IPS DF 6.9 (cell line): ENCODE data around the gene HPCAL1.
A peak's percentile ranks its signal among the peaks of the same experiment; 100 is the strongest.
"Not testable (repeated sequence)": the region's sequence is repeated elsewhere in the genome, so short reads cannot be mapped to it uniquely, and the experiment has no call there.

Source experiments
- DNase-seq: peaks from one replicate; pipeline ENCODE4 v3.0.0-alpha.2; 2013; ENCODE audit warnings: low read depth, low spot score
- H3K27ac ChIP-seq: one replicate; pipeline ENCODE4 v1.5.1; 2013; ENCODE audit warnings: low read length, control low read depth
- H3K27me3 ChIP-seq: 2 replicates; pipeline ENCODE4 v1.6.1; 2013; ENCODE audit warnings: mild to moderate bottlenecking, low read length; ENCODE audit not compliant: control insufficient read depth, insufficient read depth
- H3K36me3 ChIP-seq: 2 replicates; pipeline ENCODE4 v1.6.1; 2013; ENCODE audit warnings: low read length; ENCODE audit not compliant: control insufficient read depth, insufficient read depth
- H3K4me1 ChIP-seq: 2 replicates; pipeline ENCODE4 v1.6.1; 2013; ENCODE audit warnings: low read length; ENCODE audit not compliant: control insufficient read depth, insufficient read depth
- H3K4me3 ChIP-seq: 2 replicates; pipeline ENCODE4 v1.5.1; 2013; ENCODE audit warnings: mild to moderate bottlenecking, low read length
- H3K9me3 ChIP-seq: 2 replicates; pipeline ENCODE4 v1.6.1; 2013; ENCODE audit warnings: low read length, inconsistent platforms; ENCODE audit not compliant: control insufficient read depth, insufficient read depth
- WGBS: extraction: QIAGEN DNeasy Blood & Tissue Kit; methylation state at CpG from one replicate; pipeline ENCODE4 v1.1.7; 2013; ENCODE audit warnings: mixed read lengths, missing lambda C conversion rate; ENCODE audit not compliant: insufficient read length, insufficient coverage; 5-methylcytosine and 5-hydroxymethylcytosine counted together

Gene HPCAL1

GRCh38 chr2:10295649-10296048 is 7.1 kb upstream of the HPCAL1 start:
- not testable (repeated sequence) for H3K9me3 ChIP-seq, H3K27me3 ChIP-seq, H3K27ac ChIP-seq, H3K4me3 ChIP-seq, DNase-seq, H3K36me3 ChIP-seq, H3K4me1 ChIP-seq
- no CpG with 5 or more reads among the region's 4 CpGs for WGBS

- Histone ChIP-seq H3K27me3 (no peaks in the 10 kb centered on the region), H3K27ac (no peak overlapping the region)
Observed at GRCh38 chr2:10296142-10296541, 6.6 kb upstream of the HPCAL1 start.

GRCh38 chr2:10297191-10297830 is 5.4 kb upstream of the HPCAL1 start:
- H3K4me3 ChIP-seq: no peak overlapping the region
- no peak for DNase-seq
- no CpG with 5 or more reads among the region's 16 CpGs for WGBS
- H3K4me1 ChIP-seq: peaks cover 9% of the 10 kb centered on the region; the same call in 1 of the 2 replicates
- H3K27ac ChIP-seq: no peak overlapping the region
- H3K27me3 ChIP-seq: no peaks in the 10 kb centered on the region
- H3K36me3 ChIP-seq: no peaks in the 10 kb centered on the region
- no peaks in the 10 kb centered on the region for H3K9me3 ChIP-seq

More at GRCh38 chr2:10296142-10296541, 6.6 kb upstream of the HPCAL1 start:
- Histone ChIP-seq H3K4me1 (0 out of 2 replicates have a peak, but pooled peaks cover 3% of the 10 kb centered on the region), H3K36me3 (no peaks in the 10 kb centered on the region), H3K4me3 (no peak overlapping the region), H3K9me3 (no peaks in the 10 kb centered on the region)
- no CpG with 5 or more reads among the region's 8 CpGs for WGBS
- DNase-seq: no peak

- Histone ChIP-seq H3K36me3 (no peaks in the 10 kb centered on the region), H3K4me3 (no peak overlapping the region), H3K4me1 (peaks cover 10% of the 10 kb centered on the region; the same call in 1 of the 2 replicates), H3K27ac (no peak overlapping the region), H3K9me3 (no peaks in the 10 kb centered on the region), H3K27me3 (peaks cover under 1% of the 10 kb centered on the region; the same call in 1 of the 2 replicates)
- no CpG with 5 or more reads among the region's 7 CpGs for WGBS
- no peak for DNase-seq
Observed at GRCh38 chr2:10297959-10298531, 4.7 kb upstream of the HPCAL1 start.

- H3K9me3 ChIP-seq, H3K4me3 ChIP-seq, H3K27ac ChIP-seq, H3K27me3 ChIP-seq, DNase-seq, H3K36me3 ChIP-seq: not testable (repeated sequence)
- peaks cover 12% of the 10 kb centered on the region; the same call in 1 of the 2 replicates for H3K4me1 ChIP-seq
Observed at GRCh38 chr2:10298777-10299176, 3.9 kb upstream of the HPCAL1 start.

GRCh38 chr2:10300328-10300920 is 2.3 kb upstream of the HPCAL1 start:
- Histone ChIP-seq H3K27ac (no peak overlapping the region), H3K27me3 (peaks cover 22% of the 10 kb centered on the region), H3K36me3 (no peaks in the 10 kb centered on the region), H3K4me3 (no peak overlapping the region), H3K9me3 (no peaks in the 10 kb centered on the region), H3K4me1 (peaks cover 13% of the 10 kb centered on the region)
- no peak for DNase-seq
- WGBS: no CpG with 5 or more reads among the region's 3 CpGs

GRCh38 chr2:10300997-10301940 is 1.4 kb upstream of the HPCAL1 start:
- peaks cover 25% of the 10 kb centered on the region for H3K27me3 ChIP-seq
- no peak for DNase-seq
- H3K36me3 ChIP-seq: no peaks in the 10 kb centered on the region
- H3K9me3 ChIP-seq: no peaks in the 10 kb centered on the region
- no peak overlapping the region for H3K4me3 ChIP-seq
- no CpG with 5 or more reads among the region's 22 CpGs for WGBS
- H3K4me1 ChIP-seq: peaks cover 13% of the 10 kb centered on the region
- H3K27ac ChIP-seq: no peak overlapping the region

GRCh38 chr2:10301941-10302478 is 694 bp upstream of the HPCAL1 start:
- WGBS: no CpG with 5 or more reads among the region's 29 CpGs
- H3K27me3 ChIP-seq: peaks cover 25% of the 10 kb centered on the region
- peaks cover 12% of the 10 kb centered on the region for H3K4me1 ChIP-seq
- no peaks in the 10 kb centered on the region for H3K36me3 ChIP-seq
- H3K9me3 ChIP-seq: no peaks in the 10 kb centered on the region
- no peak overlapping the region; the same call in 1 of the 2 replicates for H3K4me3 ChIP-seq
- no peak overlapping the region for H3K27ac ChIP-seq
- no peak for DNase-seq

GRCh38 chr2:10303181-10303693 is 533 bp downstream of the HPCAL1 start:
- H3K4me1 ChIP-seq: peaks cover 10% of the 10 kb centered on the region
- no CpG with 5 or more reads among the region's 48 CpGs for WGBS
- peaks cover 25% of the 10 kb centered on the region for H3K27me3 ChIP-seq
- DNase-seq: no peak
- no peaks in the 10 kb centered on the region for H3K36me3 ChIP-seq
- peak overlapping the region; percentile 55; the same call in 1 of the 2 replicates for H3K4me3 ChIP-seq
- no peaks in the 10 kb centered on the region for H3K9me3 ChIP-seq
- H3K27ac ChIP-seq: no peak overlapping the region
